HepG2 (cell line): Measurements from ENCODE around the gene MED4. TPM values are rescaled to one million over a fixed set of nuclear protein-coding genes. Genes with fewer than 3 reads are reported as not detected.

Experiments
- ATAC-seq: fragments of 200-7000 bp; cut with Tn5 transposase; 3 replicates; pipeline ENCODE4 v1.9.1; 2020; ENCODE audit warnings: mild to moderate bottlenecking, moderate library complexity
- BruUV-seq: library from RNA; stranded (reverse); fragments of 400-500 nt; replicated peaks from 2 replicates; lab custom pipeline; 2021; lab: Mats Ljungman, UMichigan
- CTCF ChIA-PET: fragments of 300-600 bp; formaldehyde crosslinking; extraction: SDS; loops from one replicate; lab custom pipeline; 2021; ENCODE audit warnings: low total read pairs, inconsistent platforms, low intra/inter-chr PET ratio; lab: Yijun Ruan, JAX
- POLR2A ChIA-PET: fragments of 350-600 bp; sonication (Branson Sonifier 250); formaldehyde crosslinking; loops from one replicate; lab custom pipeline; 2020; ENCODE audit warnings: antibody characterized with exemption, inconsistent platforms; lab: Yijun Ruan, JAX
- DNase-seq: peaks from one replicate; pipeline ENCODE4 v3.0.0-alpha.2; 2015; ENCODE audit warnings: low spot score
- FAIRE-seq: peaks from 3 replicates; lab custom pipeline; 2011; peaks lifted over from hg19 to GRCh38; lab: Jason Lieb, UNC
- H2AFZ ChIP-seq: one replicate; pipeline ENCODE4 v1.6.1; 2011; ENCODE audit warnings: low read length, inconsistent platforms
- H3K27ac ChIP-seq: fragments of 300-600 bp; 3 replicates; pipeline ENCODE4 v1.8.0; 2011; ENCODE audit warnings: mixed run types, mild to moderate bottlenecking, mixed read lengths, low read length, inconsistent platforms; ENCODE audit not compliant: insufficient read depth; ENCODE audit errors: extremely low read length
- H3K27me3 ChIP-seq, 2 experiments: fragments of 200-600 bp in 1 of 2; 2 replicates in 1 of 2; 3 replicates in 1 of 2; pipeline versions ENCODE4 v1.6.0 to v1.8.0; 2011; ENCODE audit warnings: low read length in 2 of 2, mild to moderate bottlenecking in 2 of 2, moderate library complexity in 2 of 2, inconsistent platforms in 1 of 2; ENCODE audit not compliant: insufficient read depth in 2 of 2, control insufficient read depth in 1 of 2
- H3K36me3 ChIP-seq, 2 experiments: fragments of 200-600 bp in 1 of 2; replicated peaks in 1 of 2; 2 replicates in 1 of 2; 3 replicates in 1 of 2; pipeline versions ENCODE4 v1.5.1 to v1.8.0; 2011; ENCODE audit warnings: low read length in 2 of 2, inconsistent platforms in 1 of 2; ENCODE audit not compliant: insufficient read depth in 2 of 2, control insufficient read depth in 1 of 2
- H3K4me1 ChIP-seq: 2 replicates; pipeline ENCODE4 v1.5.1; 2012; ENCODE audit warnings: low read length, inconsistent platforms; ENCODE audit not compliant: insufficient read depth
- H3K4me2 ChIP-seq: 2 replicates; pipeline ENCODE4 v1.6.0; 2011; ENCODE audit warnings: low read depth, low read length, inconsistent platforms
- H3K4me3 ChIP-seq, 3 experiments: fragments of 200-600 bp in 1 of 3; sonication (generic), shearing (Covaris generic) in 1 of 3; replicated peaks in 1 of 3; 2 replicates each; pipeline ENCODE4 v1.5.1; 2011 to 2016; ENCODE audit warnings: low read length in 3 of 3, inconsistent platforms in 2 of 3, low read depth in 2 of 3, mild to moderate bottlenecking in 2 of 3, control low read depth in 1 of 3, mixed read lengths in 1 of 3; ENCODE audit not compliant: insufficient read depth in 1 of 3
- H3K79me2 ChIP-seq: one replicate; pipeline ENCODE4 v1.6.1; 2011; ENCODE audit warnings: low read length, inconsistent platforms; ENCODE audit not compliant: insufficient read depth
- H3K9ac ChIP-seq: 2 replicates; pipeline ENCODE4 v1.6.0; 2011; ENCODE audit warnings: mild to moderate bottlenecking, low read depth, low read length, inconsistent platforms; ENCODE audit not compliant: insufficient read depth
- H3K9me3 ChIP-seq: 2 replicates; pipeline ENCODE4 v1.5.1; 2012; ENCODE audit warnings: mild to moderate bottlenecking, low read length
- H4K20me1 ChIP-seq: 2 replicates; pipeline ENCODE4 v1.6.0; 2011; ENCODE audit warnings: inconsistent platforms, mild to moderate bottlenecking, low read length, moderate library complexity; ENCODE audit not compliant: insufficient read depth
- LCORL ChIP-seq, 2 experiments: fragments of 450-650 bp in 1 of 2; sonication (generic) in 1 of 2; formaldehyde crosslinking in 1 of 2; IDR thresholded peaks; 2 replicates each; pipeline versions ENCODE4 v1.5.0 to v1.6.1; 2017 to 2020; ENCODE audit warnings: antibody characterized with exemption in 1 of 2, missing genetic modification reagents in 1 of 2
- NR2F2 ChIP-seq: IDR thresholded peaks from 2 replicates; pipeline ENCODE4 v1.6.1; 2012; ENCODE audit warnings: low read depth, inconsistent platforms, borderline replicate concordance
- NR3C1 ChIP-seq: sonication (generic); formaldehyde crosslinking; IDR thresholded peaks from 2 replicates; pipeline ENCODE4 v1.4.0; 2020; ENCODE audit warnings: missing genetic modification reagents
- PPARG ChIP-seq: conservative IDR thresholded peaks from 2 replicates; pipeline ENCODE4 v1.6.1; 2016; ENCODE audit warnings: missing biosample characterization, missing genetic modification reagents
- RFX5 ChIP-seq: IDR thresholded peaks from 2 replicates; pipeline ENCODE4 v1.6.1; 2011; ENCODE audit warnings: low read depth, low read length, improper control_type of control experiment
- ZNF615 ChIP-seq: sonication (generic); formaldehyde crosslinking; IDR thresholded peaks from 2 replicates; pipeline ENCODE4 v1.5.0; 2020; ENCODE audit warnings: mild to moderate bottlenecking, missing genetic modification reagents, borderline replicate concordance
- ZNF644 ChIP-seq: IDR thresholded peaks from 2 replicates; pipeline ENCODE4 v1.6.1; 2016; ENCODE audit warnings: low read depth
- ZNF7 ChIP-seq: IDR thresholded peaks from 2 replicates; pipeline ENCODE4 v1.6.1; 2016; ENCODE audit warnings: missing biosample characterization, missing genetic modification reagents
- ZNF709 ChIP-seq: sonication (generic); formaldehyde crosslinking; IDR thresholded peaks from 2 replicates; pipeline ENCODE4 v1.5.0; 2020; ENCODE audit warnings: mild to moderate bottlenecking, missing genetic modification reagents
- ZNF773 ChIP-seq: sonication (generic); formaldehyde crosslinking; IDR thresholded peaks from 2 replicates; pipeline ENCODE4 v1.4.0; 2020; ENCODE audit warnings: missing genetic modification reagents, borderline replicate concordance
- WGBS: methylation state at CpG from one replicate; pipeline ENCODE4 v1.1.6; 2017; ENCODE audit warnings: low lambda C conversion rate; 5-methylcytosine and 5-hydroxymethylcytosine counted together
- in situ Hi-C: cut with HindIII; loops from 2 replicates; pipeline ENCODE4 v1.10.0; 2017; ENCODE audit warnings: low pct_unique_long_range_greater_than_20kb; ENCODE audit not compliant: extremely low pct_ligation_motif_present
- intact Hi-C: fragments of 100-400 bp; cut with micrococcal nuclease; formaldehyde crosslinking; loops from one replicate; pipeline ENCODE4 v1.10.0; 2022; ENCODE audit not compliant: unreplicated experiment
- polyA plus RNA-seq, 8 experiments: library from polyadenylated mRNA; depleted of rRNA in 3 of 8; stranded (reverse) in 7 of 8; unstranded in 1 of 8; fragments of >200 nt; fragmentation: Illumina TruSeq in 4 of 8; extraction: Trizol in 4 of 8; gene quantifications; 2 replicates each; pipeline versions ENCODE4 v1.2.1 to v1.2.3, GENCODE V29; 2011 to 2016; ENCODE audit warnings: low read depth in 4 of 8, missing spikeins in 1 of 8, mixed read lengths in 1 of 8; ENCODE audit not compliant: insufficient read depth in 1 of 8
- total RNA-seq, 5 experiments: library from RNA; depleted of rRNA; stranded (reverse); fragments of >200 nt; fragmentation: Illumina TruSeq; extraction: Trizol; gene quantifications; 2 replicates each; pipeline ENCODE4 v1.2.3, GENCODE V29; 2016; ENCODE audit warnings: low read depth in 1 of 5
- TF ChIP-seq, protein P1 (sequence below): sonication (generic); formaldehyde crosslinking; IDR thresholded peaks from 2 replicates; pipeline ENCODE4 v1.8.0; 2022; ENCODE audit warnings: mild to moderate bottlenecking, missing genetic modification reagents
- TF ChIP-seq, protein P2 (sequence below): sonication (generic); formaldehyde crosslinking; conservative IDR thresholded peaks from 2 replicates; pipeline ENCODE4 v1.8.1; 2023; ENCODE audit warnings: missing genetic modification reagents

The MED4 gene
- total and polyA plus RNA-seq, 2 of the 13 experiments (the other 11 are each of a cell fraction or from before 2014, with no cell fraction given) = 49.4 to 57.8 TPM

DNA sequence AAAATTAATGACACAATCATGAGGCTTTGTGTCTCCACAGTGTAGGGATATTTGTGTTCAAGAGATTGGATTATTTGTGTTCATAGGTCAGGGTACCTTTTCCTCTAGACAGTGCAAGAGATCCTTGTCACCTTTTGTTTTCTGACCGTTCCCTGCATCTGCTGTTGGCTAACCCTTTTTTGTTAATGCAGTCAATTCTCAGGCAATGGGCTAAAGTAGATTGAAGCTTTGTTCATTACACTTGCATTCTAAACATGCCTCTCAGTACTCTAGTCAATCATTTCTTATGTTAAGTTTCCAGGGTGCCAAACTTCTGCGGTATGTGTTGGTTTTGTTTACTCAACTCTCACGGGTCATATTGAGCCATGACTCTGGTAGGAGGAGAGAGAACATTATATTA lies 1.8 kb upstream of the MED4 start (continued):
- no peak for TF ChIP-seq RFX5
- peak; percentile 72; the same call in 1 of the 2 replicates for TF ChIP-seq ZNF7 (CRISPR knock-in tag)
- TF ChIP-seq ZNF644 (CRISPR knock-in tag) = no peak
- peak; percentile 80 for TF ChIP-seq PPARG (CRISPR knock-in tag)
- no peak for TF ChIP-seq ZNF615 (CRISPR knock-in tag)
- 0 out of 2 replicates have a peak, but pooled peaks have one; percentile 32 for TF ChIP-seq NR2F2

DNA sequence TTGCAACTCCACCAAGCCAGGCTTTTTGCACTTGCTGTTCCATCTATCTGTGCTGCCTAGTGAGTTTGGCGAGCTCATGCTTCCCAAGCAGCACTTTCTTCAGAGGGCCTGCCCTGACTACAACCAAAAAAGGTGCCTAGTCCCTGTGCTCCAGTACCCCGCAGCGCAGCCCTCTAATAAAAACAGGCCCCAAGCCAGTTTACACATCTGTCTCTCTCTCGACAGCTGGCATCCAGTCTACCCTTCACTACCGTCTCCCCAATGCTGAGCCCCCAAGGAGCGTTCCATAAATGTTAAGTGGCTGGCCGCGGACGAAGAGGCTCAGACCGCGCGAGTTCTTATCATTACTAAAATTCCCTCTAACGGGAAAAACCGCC lies 512 bp downstream of the MED4 start:
- ChIA-PET POLR2A (interaction anchor here (0.6 to 2.0 kb wide), 4 partner anchors 20 to 138 kb away, joined by 3 to 9 read pairs (median 6); partner anchors contain the start of genes ITM2B, NUDT15 and SUCLA2), CTCF (interaction anchor here (1.2 kb wide), 1 partner anchor 56 kb away, joined by 4 read pairs; no protein-coding TSS in a partner anchor)
- 2% methylated on average over 14 of the region's 14 CpGs for WGBS
- peak overlapping the region; percentile 88 to 93 (median 88) for H3K4me3 ChIP-seq
- H3K27me3 ChIP-seq = no peaks in the 10 kb centered on the region; a peak in 1 of 5 replicates
- DNase-seq (no peak), ATAC-seq (peak; percentile 3; the same call in 2 of the 3 replicates), FAIRE-seq (no peak)
- peaks cover 82% of the 10 kb centered on the region for H3K4me1 ChIP-seq
- H3K9me3 ChIP-seq = no peaks in the 10 kb centered on the region
- no TSS peak for BruUV-seq
- peak overlapping the region; percentile 86 for H3K9ac ChIP-seq
- in situ Hi-C loops = no loop called here
- H3K27ac ChIP-seq = peak overlapping the region; percentile 74
- peak overlapping the region; percentile 78 for H3K4me2 ChIP-seq
- TF ChIP-seq NR3C1 (no peak), ZNF709 (0 out of 2 replicates have a peak, but pooled peaks have one; percentile 12), ZNF773 (CRISPR knock-in tag) (0 out of 2 replicates have a peak, but pooled peaks have one; percentile 23), LCORL (IDR thresholded peaks at IDR 0.05) (no peak), LCORL (CRISPR knock-in tag; IDR thresholded peaks at IDR 0.05) (0 out of 2 replicates have a peak, but pooled peaks have one; percentile 3)
- TF ChIP-seq, protein P1, sequence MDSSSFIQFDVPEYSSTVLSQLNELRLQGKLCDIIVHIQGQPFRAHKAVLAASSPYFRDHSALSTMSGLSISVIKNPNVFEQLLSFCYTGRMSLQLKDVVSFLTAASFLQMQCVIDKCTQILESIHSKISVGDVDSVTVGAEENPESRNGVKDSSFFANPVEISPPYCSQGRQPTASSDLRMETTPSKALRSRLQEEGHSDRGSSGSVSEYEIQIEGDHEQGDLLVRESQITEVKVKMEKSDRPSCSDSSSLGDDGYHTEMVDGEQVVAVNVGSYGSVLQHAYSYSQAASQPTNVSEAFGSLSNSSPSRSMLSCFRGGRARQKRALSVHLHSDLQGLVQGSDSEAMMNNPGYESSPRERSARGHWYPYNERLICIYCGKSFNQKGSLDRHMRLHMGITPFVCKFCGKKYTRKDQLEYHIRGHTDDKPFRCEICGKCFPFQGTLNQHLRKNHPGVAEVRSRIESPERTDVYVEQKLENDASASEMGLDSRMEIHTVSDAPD = 0 out of 2 replicates have a peak, but pooled peaks have one; percentile 27
- TF ChIP-seq, protein P2, sequence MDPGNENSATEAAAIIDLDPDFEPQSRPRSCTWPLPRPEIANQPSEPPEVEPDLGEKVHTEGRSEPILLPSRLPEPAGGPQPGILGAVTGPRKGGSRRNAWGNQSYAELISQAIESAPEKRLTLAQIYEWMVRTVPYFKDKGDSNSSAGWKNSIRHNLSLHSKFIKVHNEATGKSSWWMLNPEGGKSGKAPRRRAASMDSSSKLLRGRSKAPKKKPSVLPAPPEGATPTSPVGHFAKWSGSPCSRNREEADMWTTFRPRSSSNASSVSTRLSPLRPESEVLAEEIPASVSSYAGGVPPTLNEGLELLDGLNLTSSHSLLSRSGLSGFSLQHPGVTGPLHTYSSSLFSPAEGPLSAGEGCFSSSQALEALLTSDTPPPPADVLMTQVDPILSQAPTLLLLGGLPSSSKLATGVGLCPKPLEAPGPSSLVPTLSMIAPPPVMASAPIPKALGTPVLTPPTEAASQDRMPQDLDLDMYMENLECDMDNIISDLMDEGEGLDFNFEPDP (CRISPR knock-in tag) = 0 out of 2 replicates have a peak, but pooled peaks have one; percentile 61
- intact Hi-C loops = loop anchor here (2.0 to 10.0 kb wide), 2 partner anchors 138 to 210 kb away; partner anchors contain the start of genes ITM2B and RB1
- H3K36me3 ChIP-seq = no peaks in the 10 kb centered on the region; a peak in 1 of 5 replicates
- peaks cover 8% of the 10 kb centered on the region; the same call in 1 of the 2 replicates for H4K20me1 ChIP-seq
- H3K79me2 ChIP-seq = peaks cover 55% of the 10 kb centered on the region
- no peak overlapping the region for H2AFZ ChIP-seq
